ENCODE results near the gene ESR2.
"Not testable (repeated sequence)": the region's sequence is repeated elsewhere in the genome, so short reads cannot be mapped to it uniquely, and the experiment has no call there.

Gene ESR2

GRCh38 chr14:64293976-64294671 is at the start of gene ESR2:
Gene ESR2 (minus strand): TSS chr14:64294371. CDS start chr14:64282985, 11,386 bp downstream.
- no peak for DNase-seq

DNA sequence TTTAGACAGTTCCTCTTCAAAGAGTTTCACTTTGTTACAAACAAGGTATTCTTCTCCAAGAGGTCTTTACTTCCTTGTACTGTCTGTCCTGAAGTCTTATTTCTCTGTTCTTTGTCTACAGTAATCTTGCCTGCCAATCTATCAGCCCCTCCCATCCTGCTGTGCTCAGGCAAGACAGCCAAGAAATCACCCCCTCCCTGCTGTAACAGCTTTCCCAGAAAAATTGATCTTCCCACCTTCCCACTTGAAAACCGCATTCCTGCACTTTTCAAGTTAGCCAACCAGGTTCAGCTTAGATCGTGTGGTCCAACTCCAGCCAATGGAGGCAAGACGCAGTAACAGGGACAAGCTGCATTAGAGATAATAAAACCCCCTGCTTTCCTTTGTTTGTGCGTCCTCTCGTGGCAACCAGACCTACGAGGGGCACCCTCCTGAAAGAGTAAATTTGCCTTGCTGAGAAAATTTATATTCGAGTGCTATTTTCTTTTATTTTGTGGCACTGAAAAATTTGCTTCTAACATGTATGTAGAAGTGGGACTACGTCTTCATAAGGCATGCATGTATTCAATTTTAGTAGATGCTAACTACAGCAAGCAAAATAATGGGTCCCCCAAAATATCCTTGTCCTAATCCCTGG is 46.5 kb upstream of the ESR2 start:
- DNase-seq: no peak

DNA sequence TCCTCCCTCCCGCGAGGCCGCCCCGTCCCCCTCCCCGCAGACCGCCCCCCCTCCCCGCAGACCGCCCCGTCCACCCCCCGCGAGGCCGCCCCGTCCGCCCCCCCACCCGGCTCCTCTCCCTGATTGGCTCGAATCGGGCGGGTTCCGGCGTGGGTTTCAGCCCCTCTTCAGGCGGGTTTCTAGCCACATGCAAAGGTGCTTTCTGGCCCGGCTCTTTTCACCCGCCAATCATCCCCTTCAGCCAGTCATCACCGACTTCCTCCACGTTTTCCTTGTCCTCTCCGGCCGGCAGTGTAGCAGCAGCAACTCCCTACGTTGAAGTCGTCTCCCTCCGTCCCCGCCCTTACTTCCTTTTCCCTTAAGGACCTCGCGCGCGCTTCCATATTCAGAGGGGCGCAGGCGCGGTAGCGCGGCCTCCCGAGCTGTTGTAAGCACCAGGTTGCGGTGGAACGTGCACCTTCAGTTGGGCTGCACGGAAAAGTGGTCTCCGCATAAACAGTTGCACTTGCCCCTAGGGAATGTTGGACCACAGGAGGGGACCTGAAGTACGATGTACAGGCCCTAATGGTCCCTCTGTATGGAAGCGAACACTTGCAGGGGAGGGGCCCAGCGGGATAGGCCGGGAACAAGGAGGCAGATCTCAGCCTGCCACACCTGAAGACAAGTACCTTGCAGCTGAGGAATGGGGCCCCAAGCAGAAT is 44.6 kb upstream of the ESR2 start:
- DNase-seq: peak; percentile 92

DNA sequence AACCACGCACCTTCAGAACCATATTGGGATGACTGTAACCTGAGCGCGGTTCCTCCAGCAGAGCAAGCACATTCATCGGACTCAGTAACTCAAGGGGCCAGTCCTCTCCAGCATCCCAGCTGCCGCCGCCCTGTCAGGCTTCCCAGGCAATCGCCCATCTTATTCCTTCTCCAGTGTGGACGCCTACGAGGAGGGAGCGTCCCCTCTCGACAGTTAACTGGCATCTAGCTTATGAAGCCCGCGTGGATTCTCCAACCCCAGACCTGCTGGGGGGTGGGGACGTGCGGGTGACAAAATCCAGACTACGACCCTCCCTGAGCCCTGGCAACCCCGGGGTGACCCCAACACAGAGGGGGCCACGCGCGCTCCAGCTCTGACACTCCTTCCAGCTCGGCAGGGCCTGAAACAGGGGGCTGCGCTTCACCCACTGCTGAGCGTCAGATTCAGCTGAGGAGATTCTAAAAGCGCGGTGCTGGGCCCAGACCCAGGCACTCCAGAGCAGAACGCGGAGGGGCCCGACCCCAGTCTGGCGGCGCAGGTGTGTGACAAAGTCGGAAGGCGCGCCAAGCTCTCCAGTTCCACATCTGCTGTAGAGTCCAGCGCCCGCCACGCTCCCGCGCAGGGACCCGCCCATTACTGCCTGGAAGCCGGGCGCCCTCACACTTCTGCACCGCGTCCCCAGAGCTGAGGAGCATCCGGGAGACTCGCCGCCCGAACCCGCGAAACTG is 43.9 kb upstream of the ESR2 start:
- DNase-seq: peak; percentile 92

DNA sequence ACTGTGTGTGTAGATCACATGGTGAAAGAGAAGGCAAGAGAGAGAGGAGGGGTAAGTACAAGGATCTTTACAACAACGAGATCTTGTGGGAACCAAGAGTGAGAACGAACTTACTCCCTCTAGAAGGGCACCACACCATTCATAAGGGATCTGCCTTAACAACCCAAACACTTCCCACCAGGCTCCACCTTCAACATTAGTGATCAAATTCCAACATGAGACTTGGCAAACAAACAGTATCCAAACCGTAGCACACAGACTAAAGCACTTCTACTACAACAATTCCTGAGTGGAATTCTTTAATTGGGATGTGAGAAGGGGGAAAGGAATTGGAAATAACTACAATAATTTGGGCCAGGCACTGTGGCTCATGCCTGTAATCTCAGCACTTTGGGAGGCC is 35.0 kb upstream of the ESR2 start:
- DNase-seq: no peak

DNA sequence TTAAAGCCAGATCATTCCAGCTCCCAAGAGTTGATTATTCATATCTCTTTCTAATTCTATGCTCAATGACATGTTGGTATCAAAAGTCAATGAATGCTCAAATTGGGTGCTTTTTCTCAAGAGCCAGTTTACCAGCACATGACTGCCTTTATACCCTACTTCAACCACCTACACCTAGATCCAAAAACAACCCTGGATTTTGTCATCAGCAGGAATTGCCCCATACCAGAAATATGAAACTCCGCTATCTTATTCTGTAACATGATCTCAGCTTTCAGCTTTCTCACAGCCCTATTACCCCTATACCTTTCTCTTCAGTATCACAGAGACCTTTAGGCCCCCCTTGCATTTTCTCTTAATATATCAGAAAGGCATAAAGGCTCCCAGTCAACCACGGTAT is 32.3 kb upstream of the ESR2 start:
- DNase-seq: no peak

DNA sequence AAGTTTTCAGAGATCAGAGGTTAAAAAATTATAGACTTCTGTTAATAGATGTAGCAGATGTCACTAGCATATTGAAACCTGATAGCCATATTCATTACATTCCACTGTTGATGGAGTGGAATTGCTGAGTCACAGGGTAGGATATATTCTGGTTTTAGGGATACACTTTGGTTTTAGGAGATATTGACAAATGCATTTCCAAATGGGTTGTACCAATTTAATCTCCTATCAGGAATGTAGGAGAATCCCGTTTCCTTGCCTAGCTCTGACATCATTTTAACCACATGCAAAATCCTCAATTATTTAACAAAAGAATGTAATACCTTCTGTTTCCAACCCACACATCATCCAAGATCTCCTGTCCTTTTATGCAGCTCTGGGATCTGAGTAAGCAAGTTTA is 30.7 kb upstream of the ESR2 start:
- no peak for DNase-seq

- no peak for DNase-seq
These were observed 30.3 kb upstream of the ESR2 start for GRCh38 chr14:64324461-64324860.

GRCh38 chr14:64320362-64320761 is 26.2 kb upstream of the ESR2 start:
- DNase-seq: not testable (repeated sequence)

- DNase-seq: not testable (repeated sequence)
These were observed 24.5 kb upstream of the ESR2 start for GRCh38 chr14:64318695-64319094.

- peak; percentile 16 for DNase-seq
These were observed 9.3 kb upstream of the ESR2 start for GRCh38 chr14:64303471-64303917.

- no peak for DNase-seq
These were observed 4.6 kb upstream of the ESR2 start for GRCh38 chr14:64298773-64299172.

DNA sequence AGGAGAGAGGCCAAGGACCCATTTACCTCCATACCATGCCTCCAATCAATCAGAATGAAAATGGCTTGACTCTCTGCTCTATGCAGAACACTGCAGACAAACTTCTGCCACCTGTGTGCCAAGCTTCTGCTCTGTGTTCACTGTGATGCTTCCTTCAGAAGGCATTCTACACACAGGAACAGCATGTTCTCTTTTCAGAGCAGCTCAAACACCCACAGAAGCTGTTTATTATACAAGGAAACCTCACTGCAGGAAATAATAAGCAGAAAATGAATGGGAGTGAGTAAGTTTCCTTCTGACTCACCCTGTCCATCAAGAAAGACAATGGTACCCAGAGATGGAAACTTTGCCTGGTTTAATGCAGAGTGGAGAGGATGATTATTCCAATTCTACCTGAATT is 2.4 kb upstream of the ESR2 start:
- no peak for DNase-seq

DNA sequence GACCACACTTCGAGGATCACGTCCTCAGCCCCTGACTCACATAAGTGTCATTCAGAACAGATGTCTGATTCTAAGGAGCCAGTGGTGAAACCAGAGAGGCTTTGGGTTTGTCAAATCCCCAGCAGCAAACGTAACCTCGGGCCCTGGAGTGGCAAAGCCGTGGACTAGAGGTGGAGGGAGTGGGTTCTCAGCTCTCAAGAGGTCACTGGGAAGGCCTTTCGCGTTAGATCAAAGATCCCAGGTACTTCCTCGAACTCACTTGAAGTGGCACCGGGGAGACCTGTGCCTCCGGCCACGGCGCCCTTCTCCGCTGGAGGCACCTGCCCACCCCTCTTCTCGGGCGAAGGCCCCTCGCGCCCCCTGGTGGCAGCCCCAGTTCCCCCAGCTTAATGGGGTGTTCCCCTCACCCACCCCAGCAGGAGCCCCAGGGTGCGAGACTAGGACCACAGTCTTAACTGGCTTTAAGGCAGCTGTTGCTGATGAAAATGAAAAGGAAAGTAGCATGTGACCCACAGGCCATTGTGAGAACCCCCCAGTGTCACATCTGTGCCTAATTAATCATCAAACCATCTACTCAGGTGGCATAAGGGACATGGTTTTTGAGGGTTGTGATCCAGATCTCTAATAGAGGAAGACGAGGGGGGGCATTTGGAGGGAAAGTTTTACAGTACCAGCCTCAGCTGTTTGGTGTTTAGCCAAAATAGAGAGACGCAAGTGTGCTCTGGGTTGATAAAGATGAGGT is 672 bp upstream of the ESR2 start:
- DNase-seq: peak; percentile 51

DNA sequence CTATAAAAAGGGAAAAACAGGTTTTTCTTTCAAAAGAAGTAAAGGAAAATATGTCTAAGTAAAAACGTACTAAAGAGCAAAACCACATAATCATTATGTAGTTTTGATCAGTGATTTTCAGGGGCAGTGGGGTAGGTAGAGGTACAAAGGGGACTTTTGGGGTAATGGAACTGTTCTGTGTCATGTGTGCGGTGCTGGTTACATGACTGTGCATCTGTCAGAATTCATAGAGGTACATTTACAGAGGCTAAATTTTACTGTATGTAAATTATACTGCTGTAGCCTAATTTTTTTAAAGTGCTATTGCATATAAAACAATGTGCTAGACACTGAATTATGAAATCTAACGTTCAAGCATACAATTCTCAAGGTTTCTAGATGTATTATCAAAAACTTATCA is 2.0 kb downstream of the ESR2 start:
- DNase-seq: no peak

DNA sequence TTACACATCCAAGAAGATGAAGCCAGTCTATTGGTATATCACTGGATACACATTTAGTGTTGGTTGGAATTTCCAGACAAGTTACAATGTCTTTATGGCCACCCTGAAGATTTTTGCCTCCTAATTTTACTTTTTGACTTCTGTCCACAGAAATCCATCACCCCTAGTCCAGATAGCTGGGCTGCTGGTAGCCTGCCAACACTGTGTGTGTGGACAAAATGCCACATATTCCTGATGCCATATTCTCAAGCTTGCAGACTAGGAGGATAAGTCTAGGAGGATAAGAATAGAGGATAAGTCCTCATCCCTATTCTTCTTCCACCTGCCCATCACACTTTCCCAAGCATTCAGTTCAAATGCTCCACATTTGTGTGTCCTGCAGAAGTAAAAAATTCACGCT is 4.6 kb downstream of the ESR2 start:
- no peak for DNase-seq

DNA sequence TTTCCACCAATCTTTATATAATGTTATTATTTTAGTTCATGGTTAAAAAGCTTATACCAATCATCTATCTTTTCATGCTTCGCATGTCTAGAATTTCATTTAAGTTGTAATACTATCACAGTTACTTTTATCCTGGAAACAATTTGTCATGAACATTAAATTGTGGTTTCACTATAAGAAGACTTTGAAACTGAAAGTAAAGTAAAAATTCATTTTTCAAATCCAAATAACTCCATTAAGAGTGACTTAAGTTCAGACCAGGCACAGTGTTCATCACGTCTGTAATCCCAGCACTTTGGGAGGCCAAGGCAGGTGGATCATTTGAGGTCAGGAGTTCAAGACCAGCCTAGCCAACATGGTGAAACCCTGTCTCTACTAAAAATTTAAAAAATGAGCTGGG is 12.4 kb downstream of the ESR2 start:
- DNase-seq: no peak

DNA sequence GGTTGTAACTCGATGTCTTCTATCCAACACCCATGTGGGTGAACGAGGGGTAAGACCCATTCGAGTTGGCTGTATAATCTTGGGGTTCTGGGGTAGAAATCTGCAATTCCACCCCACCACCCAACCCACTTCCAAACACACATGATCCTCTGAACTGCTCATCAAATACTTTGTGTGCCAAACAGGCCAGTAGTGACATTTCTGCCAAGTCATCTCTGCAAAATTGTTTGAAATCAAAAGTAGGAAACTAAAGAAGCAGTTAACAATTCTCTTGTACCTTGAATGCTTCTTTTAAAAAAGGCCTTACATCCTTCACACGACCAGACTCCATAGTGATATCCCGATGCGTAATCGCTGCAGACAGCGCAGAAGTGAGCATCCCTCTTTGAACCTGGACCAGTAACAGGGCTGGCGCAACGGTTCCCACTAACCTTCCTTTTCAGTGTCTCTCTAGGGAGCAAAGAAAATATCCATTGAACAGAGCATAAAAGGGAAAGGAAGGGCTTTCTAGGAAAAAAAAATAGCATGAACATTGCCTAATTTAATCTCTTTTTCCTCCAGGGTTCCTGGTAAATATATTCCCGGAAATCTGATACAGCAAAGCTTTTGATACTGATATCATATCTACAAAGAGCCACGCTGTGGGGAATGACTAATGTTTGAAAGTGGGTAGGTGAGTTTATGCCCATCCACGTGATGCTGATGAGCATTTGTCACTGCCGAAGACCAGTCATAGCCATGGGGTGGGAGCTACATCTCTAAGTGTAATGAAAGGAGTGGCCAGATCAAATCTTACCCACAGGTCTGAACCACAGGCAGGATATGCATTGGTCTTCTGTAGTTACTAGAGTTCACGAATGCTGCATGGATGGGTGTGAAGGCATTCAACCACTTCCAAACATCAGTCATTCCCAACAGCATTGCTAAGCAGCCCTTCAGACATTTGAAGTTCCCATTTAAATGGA is 14.2 kb downstream of the ESR2 start:
- no peak for DNase-seq

GRCh38 chr14:64278458-64278857 is 15.7 kb downstream of the ESR2 start:
- DNase-seq: no peak

- no peak for DNase-seq
These were observed 22.2 kb downstream of the ESR2 start for GRCh38 chr14:64272019-64272418.

DNA sequence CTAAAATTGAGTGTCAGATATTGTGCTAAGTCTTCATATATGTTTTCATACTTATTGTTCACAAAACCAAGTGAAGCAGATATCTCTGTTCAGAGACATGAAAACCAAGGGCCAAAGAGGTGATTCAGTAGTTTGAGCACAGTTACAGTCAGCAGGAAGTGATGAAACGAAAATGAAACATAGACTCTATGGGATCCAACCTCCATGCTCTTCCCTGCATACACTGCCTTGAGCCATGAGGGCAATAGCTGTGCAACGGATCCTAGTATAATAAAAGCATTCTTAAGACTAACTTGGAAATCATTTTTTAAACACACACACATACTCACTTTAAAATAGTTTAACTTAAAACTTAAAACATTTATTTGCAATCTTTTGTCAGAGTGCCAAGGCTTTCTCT is 27.9 kb downstream of the ESR2 start:
- DNase-seq: no peak

GRCh38 chr14:64265222-64265621 is 28.9 kb downstream of the ESR2 start:
- DNase-seq: no peak
